Measurements from ENCODE around the gene UNKL.

DNA sequence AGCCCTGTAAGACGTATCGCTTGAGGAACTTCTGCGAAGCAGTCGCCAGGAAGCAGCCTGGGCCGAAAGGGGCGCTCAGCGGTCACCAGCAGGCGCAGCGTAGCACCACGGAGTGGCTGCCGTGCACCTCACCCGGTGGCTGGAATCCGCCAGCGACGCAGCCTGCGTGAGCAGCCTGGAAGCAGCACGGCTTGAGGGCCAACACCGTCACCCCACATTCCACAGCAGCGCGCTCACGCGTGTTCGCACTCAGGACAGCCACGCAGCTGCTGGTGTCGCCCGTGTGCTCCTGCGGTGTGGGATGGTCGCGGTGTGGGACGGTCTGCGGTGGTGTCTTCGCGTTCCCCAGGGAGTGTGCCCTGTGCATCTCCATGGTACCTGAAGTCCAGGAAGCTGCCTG lies 95.5 kb downstream of the UNKL start:
- TF ChIP-seq, protein P1, sequence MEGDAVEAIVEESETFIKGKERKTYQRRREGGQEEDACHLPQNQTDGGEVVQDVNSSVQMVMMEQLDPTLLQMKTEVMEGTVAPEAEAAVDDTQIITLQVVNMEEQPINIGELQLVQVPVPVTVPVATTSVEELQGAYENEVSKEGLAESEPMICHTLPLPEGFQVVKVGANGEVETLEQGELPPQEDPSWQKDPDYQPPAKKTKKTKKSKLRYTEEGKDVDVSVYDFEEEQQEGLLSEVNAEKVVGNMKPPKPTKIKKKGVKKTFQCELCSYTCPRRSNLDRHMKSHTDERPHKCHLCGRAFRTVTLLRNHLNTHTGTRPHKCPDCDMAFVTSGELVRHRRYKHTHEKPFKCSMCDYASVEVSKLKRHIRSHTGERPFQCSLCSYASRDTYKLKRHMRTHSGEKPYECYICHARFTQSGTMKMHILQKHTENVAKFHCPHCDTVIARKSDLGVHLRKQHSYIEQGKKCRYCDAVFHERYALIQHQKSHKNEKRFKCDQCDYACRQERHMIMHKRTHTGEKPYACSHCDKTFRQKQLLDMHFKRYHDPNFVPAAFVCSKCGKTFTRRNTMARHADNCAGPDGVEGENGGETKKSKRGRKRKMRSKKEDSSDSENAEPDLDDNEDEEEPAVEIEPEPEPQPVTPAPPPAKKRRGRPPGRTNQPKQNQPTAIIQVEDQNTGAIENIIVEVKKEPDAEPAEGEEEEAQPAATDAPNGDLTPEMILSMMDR (IDR thresholded peaks at IDR 0.05; ENCODE audit: low read length), result no peak
- no peak for TF ChIP-seq EZH2 (IDR thresholded peaks at IDR 0.05; ENCODE audit: borderline replicate concordance, low read length)

All from OCI-LY1 (cell line).